Vagina (tissue), 2 donors: ENCODE data around the gene DCLRE1B.

Experiments
- POLR2A ChIP-seq, 2 donors: fragments of 450-650 bp; IDR thresholded peaks; one replicate each; pipeline ENCODE4 v1.6.1; 2017; ENCODE audit warnings: antibody characterized with exemption in 2 of 2, mild to moderate bottlenecking in 2 of 2, moderate library complexity in 2 of 2
- TF ChIP-seq, protein P1 (sequence below), 3 experiments: fragments of 450-650 bp in 2 of 3; fragments of 200-600 bp in 1 of 3; sonication (generic) in 1 of 3; IDR thresholded peaks; one replicate each; pipeline ENCODE4 v1.5.1; 2017 to 2019; ENCODE audit warnings: antibody characterized with exemption in 3 of 3, mild to moderate bottlenecking in 2 of 3, moderate library complexity in 2 of 3

- TF ChIP-seq, protein P1, sequence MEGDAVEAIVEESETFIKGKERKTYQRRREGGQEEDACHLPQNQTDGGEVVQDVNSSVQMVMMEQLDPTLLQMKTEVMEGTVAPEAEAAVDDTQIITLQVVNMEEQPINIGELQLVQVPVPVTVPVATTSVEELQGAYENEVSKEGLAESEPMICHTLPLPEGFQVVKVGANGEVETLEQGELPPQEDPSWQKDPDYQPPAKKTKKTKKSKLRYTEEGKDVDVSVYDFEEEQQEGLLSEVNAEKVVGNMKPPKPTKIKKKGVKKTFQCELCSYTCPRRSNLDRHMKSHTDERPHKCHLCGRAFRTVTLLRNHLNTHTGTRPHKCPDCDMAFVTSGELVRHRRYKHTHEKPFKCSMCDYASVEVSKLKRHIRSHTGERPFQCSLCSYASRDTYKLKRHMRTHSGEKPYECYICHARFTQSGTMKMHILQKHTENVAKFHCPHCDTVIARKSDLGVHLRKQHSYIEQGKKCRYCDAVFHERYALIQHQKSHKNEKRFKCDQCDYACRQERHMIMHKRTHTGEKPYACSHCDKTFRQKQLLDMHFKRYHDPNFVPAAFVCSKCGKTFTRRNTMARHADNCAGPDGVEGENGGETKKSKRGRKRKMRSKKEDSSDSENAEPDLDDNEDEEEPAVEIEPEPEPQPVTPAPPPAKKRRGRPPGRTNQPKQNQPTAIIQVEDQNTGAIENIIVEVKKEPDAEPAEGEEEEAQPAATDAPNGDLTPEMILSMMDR (IDR thresholded peaks at IDR 0.05): no peak
- no peak for TF ChIP-seq POLR2A (IDR thresholded peaks at IDR 0.05)
Observed at GRCh38 chr1:113895098-113895497, 10.0 kb upstream of the DCLRE1B start.
